Hindlimb muscle (tissue), 1 donor: Measurements from ENCODE around the gene TFDP2. TPM values are rescaled to one million over a fixed set of nuclear protein-coding genes. Genes with fewer than 3 reads are reported as not detected.
"Not testable (repeated sequence)": the region's sequence is repeated elsewhere in the genome, so short reads cannot be mapped to it uniquely, and the experiment has no call there.

Experiments used
- DNase-seq: peaks from one replicate; pipeline ENCODE4 v3.0.0-alpha.2; 2013
- polyA plus RNA-seq: library from polyadenylated mRNA; unstranded; fragments of 120-200 nt; gene quantifications from one replicate; pipeline ENCODE4 v1.2.1, GENCODE V29; 2013; ENCODE audit not compliant: insufficient read length

Gene TFDP2
- polyA plus RNA-seq: 41.3 TPM

DNA sequence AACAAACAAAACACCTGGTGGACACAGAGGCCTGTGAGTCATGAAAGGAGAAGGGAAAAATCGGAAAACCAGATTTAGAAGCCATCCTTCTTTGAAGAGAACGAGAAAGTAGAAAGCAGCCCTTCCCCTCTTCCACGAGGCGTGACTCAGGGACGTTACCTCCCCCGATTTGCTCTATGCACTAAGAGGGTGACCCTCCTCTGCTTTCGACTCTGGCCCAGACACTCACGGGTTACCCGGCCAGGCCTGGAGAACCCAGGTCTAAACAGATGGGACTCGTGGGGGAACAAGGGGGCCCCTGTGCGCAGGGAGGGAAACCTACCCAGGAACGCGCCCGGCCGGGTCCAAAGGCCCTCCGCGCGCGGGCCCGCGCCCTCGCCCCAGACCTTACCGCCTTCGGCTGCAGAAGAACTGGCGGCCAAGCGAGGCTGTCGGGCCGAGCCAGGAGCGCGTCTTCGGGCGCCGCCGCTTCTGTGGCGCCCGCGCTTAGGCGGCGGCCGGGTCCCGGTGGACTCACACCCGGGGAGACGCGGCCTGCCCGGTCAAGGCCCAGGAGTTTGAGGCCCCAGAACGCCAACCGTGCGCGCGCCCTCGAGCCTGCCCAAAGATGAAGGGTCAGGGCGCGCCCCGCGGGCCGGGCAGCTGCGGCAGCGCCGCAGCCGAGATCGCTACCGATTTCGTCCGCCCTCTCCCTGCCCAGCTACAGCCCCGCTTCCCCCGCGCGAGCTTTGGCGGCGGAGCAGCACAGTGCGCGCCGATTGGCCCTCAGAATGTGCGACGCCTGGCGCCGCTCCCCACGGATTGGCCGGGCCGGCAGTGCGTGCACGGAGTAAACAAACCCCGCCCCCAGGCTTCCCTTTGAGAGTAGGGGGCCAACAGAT lies at the start of gene TFDP2:
TSS of gene TFDP2 (minus strand) at position 753 of the 881 bp plus-strand sequence. CDS start 47,795 bp downstream, outside the sequence.
- DNase-seq: peak; percentile 95

DNA sequence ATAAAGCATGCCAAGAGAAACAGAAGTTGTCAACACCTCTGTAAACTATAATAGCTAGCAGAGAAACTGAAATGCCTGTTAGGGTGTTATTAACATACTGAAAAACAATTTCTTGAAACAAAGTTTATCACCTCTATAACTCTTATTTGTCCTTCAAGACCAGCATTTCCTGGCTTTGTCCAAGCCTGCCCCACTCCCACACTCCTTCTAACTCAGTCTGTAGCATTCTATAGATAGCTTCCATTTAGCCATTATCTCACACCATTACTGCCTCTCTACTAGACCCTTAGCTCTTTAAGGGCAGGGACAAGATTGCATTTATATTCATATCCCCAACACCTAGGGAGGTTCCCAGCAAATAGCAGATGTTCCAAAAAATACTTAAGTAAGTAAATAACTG lies 39.5 kb upstream of the TFDP2 start:
- DNase-seq: no peak

GRCh38 chr3:142180761-142181362 lies 31.5 kb upstream of the TFDP2 start:
- peak; percentile 8 for DNase-seq

GRCh38 chr3:142175478-142175877 lies 26.1 kb upstream of the TFDP2 start:
- DNase-seq: no peak

DNA sequence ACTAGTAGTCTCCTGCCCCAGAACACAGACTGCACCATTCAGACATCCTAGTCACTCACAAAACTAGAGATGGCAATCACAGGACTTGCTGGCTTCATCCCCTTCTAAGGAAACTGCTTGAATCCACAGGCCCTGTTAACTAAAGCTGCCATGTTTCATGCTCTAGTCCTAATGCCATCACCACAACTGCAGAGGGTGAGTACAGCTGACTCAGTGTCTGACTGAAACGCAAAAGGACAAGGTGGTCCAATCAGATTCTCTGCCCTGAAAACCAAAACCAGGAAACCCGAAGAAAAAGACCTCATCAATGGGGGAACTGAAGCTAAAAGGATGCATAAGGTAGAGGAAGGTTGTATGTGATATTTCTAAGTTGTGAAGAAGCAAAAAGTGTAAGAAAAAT lies 25.2 kb upstream of the TFDP2 start:
- DNase-seq: no peak

DNA sequence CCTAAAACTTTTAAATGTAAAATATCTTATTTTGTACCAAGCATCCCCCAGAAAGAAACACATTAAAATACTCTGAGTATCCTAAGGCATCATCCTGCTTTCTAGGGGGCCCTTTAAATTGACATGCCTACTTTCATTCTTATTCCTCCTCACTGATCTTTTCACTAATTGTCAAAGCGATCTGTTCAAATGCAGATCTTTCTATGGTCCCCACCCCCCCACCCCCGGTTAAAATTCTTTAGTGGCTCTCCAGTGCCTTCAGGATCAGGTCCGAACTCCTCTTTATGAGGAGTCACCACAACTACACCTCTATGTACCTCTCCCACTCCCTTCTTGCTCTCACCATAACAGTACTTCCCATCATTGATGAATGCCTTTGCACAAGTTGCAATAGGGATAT lies 19.2 kb upstream of the TFDP2 start:
- DNase-seq: no peak

GRCh38 chr3:142165194-142165593 lies 15.8 kb upstream of the TFDP2 start:
- no peak for DNase-seq

- DNase-seq: no peak
Observed at GRCh38 chr3:142159083-142159740, 9.9 kb upstream of the TFDP2 start.

DNA sequence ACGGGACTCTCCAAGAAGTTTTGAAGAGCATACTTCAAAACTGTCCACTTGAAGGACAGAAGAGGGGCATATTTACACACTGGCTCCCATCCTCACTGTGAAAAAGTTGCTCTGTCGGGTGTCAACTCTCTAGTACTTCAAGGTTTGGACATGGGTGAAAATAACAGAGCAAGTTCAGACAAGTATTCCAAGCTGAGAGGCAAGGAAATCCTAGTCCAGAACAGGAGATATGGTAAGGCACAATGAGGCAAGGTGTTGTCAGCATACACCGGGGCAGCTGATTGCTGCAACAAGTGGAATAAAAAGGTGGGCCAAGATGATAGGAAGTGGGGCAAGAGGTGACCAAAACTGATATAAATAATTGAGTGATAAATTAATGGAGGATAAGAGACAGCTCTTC lies 4.8 kb upstream of the TFDP2 start:
- DNase-seq: no peak

- DNase-seq: no peak
Observed at GRCh38 chr3:142152384-142152783, 3.0 kb upstream of the TFDP2 start.

DNA sequence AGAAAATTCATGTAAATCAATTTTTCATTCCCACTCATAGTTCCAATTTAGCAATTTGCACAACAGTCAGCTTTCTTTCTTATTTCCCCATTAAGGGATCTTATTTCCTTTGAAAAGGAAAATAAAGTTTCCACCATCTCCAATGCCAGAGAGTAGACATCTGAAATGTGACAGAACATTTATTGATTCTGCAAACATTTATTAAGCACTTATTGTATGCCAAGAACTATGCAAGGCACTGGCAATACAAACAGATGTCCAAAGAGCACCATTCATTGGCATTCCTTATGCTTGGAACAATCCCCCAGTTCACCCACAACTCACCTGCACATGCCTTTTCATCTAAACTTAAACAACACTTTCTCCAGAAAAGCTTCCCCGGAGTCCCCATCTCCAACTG lies 2.5 kb upstream of the TFDP2 start:
- no peak for DNase-seq

GRCh38 chr3:142151240-142151639 lies 1.9 kb upstream of the TFDP2 start:
- DNase-seq: no peak

DNA sequence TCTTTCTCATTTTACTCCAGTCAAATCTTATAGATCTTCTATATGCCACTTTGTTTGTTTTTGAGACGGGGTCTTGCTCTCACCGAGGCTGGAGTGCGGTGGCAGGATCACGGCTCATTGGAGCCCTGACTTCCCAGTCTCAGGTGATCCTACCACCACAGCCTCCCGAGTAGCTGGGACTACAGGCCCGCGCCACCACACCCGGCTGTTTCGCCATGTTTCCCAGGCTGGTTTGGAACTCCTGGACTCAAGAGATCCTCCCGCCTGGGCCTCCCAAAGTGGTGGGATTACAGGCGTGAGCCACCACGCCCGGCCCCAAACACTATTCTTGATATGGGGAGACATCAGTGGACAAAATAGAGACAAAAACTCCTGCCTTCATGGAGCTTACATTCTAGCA lies 927 bp upstream of the TFDP2 start:
- no peak for DNase-seq

- DNase-seq: no peak
Observed at GRCh38 chr3:142149673-142149992, 289 bp upstream of the TFDP2 start.

DNA sequence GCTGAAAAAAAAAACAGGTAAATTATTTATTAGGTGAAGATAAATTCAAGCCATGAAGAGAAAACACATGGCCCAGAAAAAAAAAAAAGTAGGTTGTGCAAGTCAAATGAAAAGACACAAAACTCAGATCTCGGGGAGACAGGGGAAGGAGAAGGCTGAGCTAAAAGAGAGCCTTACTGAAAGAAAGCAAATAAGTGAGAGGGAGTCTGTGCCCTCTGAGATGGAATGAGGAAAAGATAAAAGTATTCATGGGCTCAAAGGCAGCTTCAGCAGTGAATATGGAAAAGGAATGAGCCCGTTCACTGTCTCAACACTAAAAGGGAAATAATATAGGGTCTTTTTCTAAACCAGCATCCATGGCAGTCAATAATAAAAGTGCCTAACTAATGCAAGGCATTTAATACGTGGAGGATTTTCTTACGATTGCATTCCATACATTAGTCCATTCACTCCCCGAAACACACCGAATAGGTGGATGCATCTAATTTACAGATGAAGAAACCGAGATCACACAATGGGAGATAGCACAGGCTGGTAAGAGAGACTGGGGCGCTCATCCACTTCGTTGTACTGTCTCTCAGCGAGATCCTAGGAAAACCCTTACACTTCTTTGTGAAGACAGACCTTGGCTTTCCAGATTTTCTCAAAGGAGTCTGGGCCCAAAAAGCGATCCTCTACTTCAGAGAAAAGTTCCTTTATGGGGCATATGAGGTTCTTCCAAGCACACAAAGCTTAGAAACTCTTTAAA lies 1.1 kb downstream of the TFDP2 start:
- DNase-seq: peak; percentile 11

- DNase-seq: not testable (repeated sequence)
Observed at GRCh38 chr3:142144587-142144986, 4.8 kb downstream of the TFDP2 start.

GRCh38 chr3:142140608-142141285 lies 8.6 kb downstream of the TFDP2 start:
- not testable (repeated sequence) for DNase-seq

GRCh38 chr3:142137089-142137488 lies 12.3 kb downstream of the TFDP2 start:
- DNase-seq: not testable (repeated sequence)

- DNase-seq: no peak
Observed at GRCh38 chr3:142134799-142135325, 14.5 kb downstream of the TFDP2 start.

DNA sequence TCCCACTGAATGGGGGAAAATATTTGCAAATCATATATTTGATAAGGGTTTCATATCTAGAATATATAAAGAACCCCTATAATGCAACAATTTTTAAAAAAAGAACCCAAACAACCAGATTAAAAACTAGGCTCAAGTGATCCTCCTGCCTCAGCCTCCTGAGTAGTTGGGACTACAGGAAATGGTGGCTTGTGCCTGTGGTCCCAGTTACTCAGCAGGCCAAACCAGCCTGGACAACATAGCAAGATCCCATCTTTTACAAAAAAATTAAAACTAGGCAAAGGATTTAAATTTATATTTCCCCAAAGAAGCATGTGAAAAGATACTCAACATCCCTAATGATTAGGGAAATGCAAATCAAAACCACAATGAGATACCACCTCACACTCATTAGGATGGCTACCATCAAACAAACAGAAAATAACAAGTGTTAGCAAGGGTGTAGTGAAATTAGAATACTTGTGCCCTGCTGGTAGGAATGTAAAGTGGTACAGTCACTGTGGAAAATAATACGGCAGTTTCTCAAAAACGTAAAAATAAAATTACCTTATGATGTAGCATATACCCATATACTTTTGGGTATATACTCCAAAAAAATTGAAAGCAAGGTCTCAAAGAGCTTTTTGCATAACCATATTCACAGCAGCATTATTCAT lies 19.7 kb downstream of the TFDP2 start:
- DNase-seq: no peak

GRCh38 chr3:142127941-142128658 lies 21.2 kb downstream of the TFDP2 start:
- no peak for DNase-seq
